GM23248 (cell line): Measurements from ENCODE around the gene CLEC4G. TPM values are rescaled to one million over a fixed set of nuclear protein-coding genes. Genes with fewer than 3 reads are reported as not detected.

Experiments used
- DNase-seq: peaks from one replicate; pipeline ENCODE4 v3.0.0-alpha.2; 2015
- H2AFZ ChIP-seq: fragments of 200-600 bp; sonication (generic); 2 replicates; pipeline ENCODE4 v1.6.1; 2016; ENCODE audit warnings: antibody characterized with exemption
- H3F3A ChIP-seq: fragments of 200-600 bp; sonication (generic); 2 replicates; pipeline ENCODE4 v1.6.1; 2016; ENCODE audit warnings: mild to moderate bottlenecking, antibody characterized with exemption, mixed run types; ENCODE audit not compliant: insufficient read depth
- H3K27ac ChIP-seq: fragments of 200-600 bp; sonication (generic); 2 replicates; pipeline ENCODE4 v1.5.1; 2016; ENCODE audit warnings: mild to moderate bottlenecking
- H3K27me3 ChIP-seq: fragments of 200-600 bp; sonication (generic); replicated peaks from 2 replicates; pipeline ENCODE4 v1.6.1; 2016; ENCODE audit warnings: mild to moderate bottlenecking; ENCODE audit not compliant: insufficient read depth
- H3K36me3 ChIP-seq: fragments of 200-600 bp; sonication (generic); 2 replicates; pipeline ENCODE4 v1.6.1; 2016; ENCODE audit warnings: low read depth, mild to moderate bottlenecking
- H3K4me1 ChIP-seq: fragments of 200-600 bp; sonication (generic); 2 replicates; pipeline ENCODE4 v1.6.1; 2016; ENCODE audit warnings: mild to moderate bottlenecking; ENCODE audit not compliant: insufficient read depth
- H3K4me2 ChIP-seq: fragments of 200-600 bp; sonication (generic); one replicate; pipeline ENCODE4 v1.6.1; 2016; ENCODE audit warnings: mild to moderate bottlenecking; ENCODE audit not compliant: unreplicated experiment
- H3K4me3 ChIP-seq: fragments of 200-600 bp; sonication (generic); 2 replicates; pipeline ENCODE4 v1.5.1; 2016; ENCODE audit warnings: mild to moderate bottlenecking
- H3K79me2 ChIP-seq: fragments of 200-600 bp; sonication (generic); 2 replicates; pipeline ENCODE4 v1.6.1; 2016; ENCODE audit warnings: mild to moderate bottlenecking; ENCODE audit not compliant: insufficient read depth
- H3K9ac ChIP-seq: fragments of 200-600 bp; sonication (generic); 2 replicates; pipeline ENCODE4 v1.6.1; 2016; ENCODE audit warnings: mild to moderate bottlenecking
- H3K9me2 ChIP-seq: fragments of 200-600 bp; sonication (generic); 2 replicates; pipeline ENCODE4 v1.6.1; 2016; ENCODE audit warnings: mixed run types, mild to moderate bottlenecking, moderate library complexity; ENCODE audit not compliant: insufficient read depth
- H3K9me3 ChIP-seq: fragments of 200-600 bp; sonication (generic); one replicate; pipeline ENCODE4 v1.6.1; 2017; ENCODE audit warnings: low read depth
- H4K20me1 ChIP-seq: fragments of 200-600 bp; sonication (generic); 2 replicates; pipeline ENCODE4 v1.6.0; 2016; ENCODE audit not compliant: insufficient read depth
- EZH2 ChIP-seq: fragments of 200-600 bp; sonication (generic); IDR thresholded peaks from 2 replicates; pipeline ENCODE4 v1.6.1; 2018; ENCODE audit warnings: antibody characterized with exemption, mild to moderate bottlenecking; ENCODE audit not compliant: insufficient read depth, poor library complexity, severe bottlenecking
- EZH2phosphoT487 ChIP-seq: fragments of 200-600 bp; sonication (generic); IDR thresholded peaks from 2 replicates; pipeline ENCODE4 v1.6.1; 2018; ENCODE audit warnings: antibody characterized with exemption, moderate library complexity, mild to moderate bottlenecking, low read depth; ENCODE audit not compliant: insufficient read depth
- WGBS, 2 experiments: methylation state at CpG; one replicate each; pipeline ENCODE4 v1.1.6; 2015 to 2017; ENCODE audit warnings: low lambda C conversion rate in 2 of 2, low coverage in 1 of 2; ENCODE audit errors: missing lambda C conversion rate in 2 of 2; 5-methylcytosine and 5-hydroxymethylcytosine counted together
- in situ Hi-C: fragments of 300-500 bp; cut with MboI; formaldehyde crosslinking; loops from 2 replicates; pipeline ENCODE4 v1.15.0; 2020
- polyA plus RNA-seq: library from polyadenylated mRNA; unstranded; fragments of >200 nt; fragmentation: Nextera tagmentation; extraction: Ambion mirVana; gene quantifications from 2 replicates; pipeline ENCODE4 v1.2.1, GENCODE V29; 2016
- total RNA-seq: library from RNA; depleted of rRNA; stranded (reverse); fragments of >200 nt; shearing (Covaris generic); gene quantifications from 2 replicates; pipeline ENCODE4 v1.2.3, GENCODE V29; 2014

The CLEC4G gene
- total and polyA plus RNA-seq, 2 experiments from 2014 or later, result not detected

DNA sequence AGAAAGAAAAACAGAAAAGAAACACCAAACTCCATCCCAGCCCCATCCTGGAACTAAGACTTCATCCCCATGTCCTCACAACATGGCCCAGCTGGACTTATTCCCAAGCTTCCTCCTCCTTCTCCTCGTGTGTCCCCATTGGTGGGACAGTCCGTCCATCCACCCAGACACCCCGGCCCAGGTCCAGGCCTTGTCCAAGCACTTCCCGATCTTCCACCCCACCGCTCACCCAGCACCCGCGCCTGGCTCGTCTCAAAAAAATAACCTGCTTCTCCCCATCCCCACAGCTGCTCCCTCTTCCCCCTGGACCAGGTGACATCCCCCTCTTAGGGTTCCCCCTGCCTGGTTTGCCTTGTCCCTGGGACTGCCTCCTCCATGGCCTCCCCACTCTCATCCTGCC is 28.6 kb downstream of the CLEC4G start:
- Histone ChIP-seq H3K4me1 (no peaks in the 10 kb centered on the region), H3K4me2 (no peak overlapping the region), H3K27me3 (no peaks in the 10 kb centered on the region; the same call in 1 of the 2 replicates), H3K79me2 (no peaks in the 10 kb centered on the region), H2AFZ (no peak overlapping the region), H3K27ac (no peak overlapping the region), H3K36me3 (no peaks in the 10 kb centered on the region), H3K4me3 (no peak overlapping the region), H3K9me3 (no peaks in the 10 kb centered on the region), H3K9ac (no peak overlapping the region), H3K9me2 (no peaks in the 10 kb centered on the region), H4K20me1 (no peaks in the 10 kb centered on the region), H3F3A (no peaks in the 10 kb centered on the region)
- in situ Hi-C loops, result no loop called here
- no peak for TF ChIP-seq EZH2phosphoT487
- TF ChIP-seq EZH2, result no peak
- DNase-seq, result no peak
- 65 to 68% methylated on average over 5 to 8 of the region's 8 CpGs for WGBS, 2 experiments

DNA sequence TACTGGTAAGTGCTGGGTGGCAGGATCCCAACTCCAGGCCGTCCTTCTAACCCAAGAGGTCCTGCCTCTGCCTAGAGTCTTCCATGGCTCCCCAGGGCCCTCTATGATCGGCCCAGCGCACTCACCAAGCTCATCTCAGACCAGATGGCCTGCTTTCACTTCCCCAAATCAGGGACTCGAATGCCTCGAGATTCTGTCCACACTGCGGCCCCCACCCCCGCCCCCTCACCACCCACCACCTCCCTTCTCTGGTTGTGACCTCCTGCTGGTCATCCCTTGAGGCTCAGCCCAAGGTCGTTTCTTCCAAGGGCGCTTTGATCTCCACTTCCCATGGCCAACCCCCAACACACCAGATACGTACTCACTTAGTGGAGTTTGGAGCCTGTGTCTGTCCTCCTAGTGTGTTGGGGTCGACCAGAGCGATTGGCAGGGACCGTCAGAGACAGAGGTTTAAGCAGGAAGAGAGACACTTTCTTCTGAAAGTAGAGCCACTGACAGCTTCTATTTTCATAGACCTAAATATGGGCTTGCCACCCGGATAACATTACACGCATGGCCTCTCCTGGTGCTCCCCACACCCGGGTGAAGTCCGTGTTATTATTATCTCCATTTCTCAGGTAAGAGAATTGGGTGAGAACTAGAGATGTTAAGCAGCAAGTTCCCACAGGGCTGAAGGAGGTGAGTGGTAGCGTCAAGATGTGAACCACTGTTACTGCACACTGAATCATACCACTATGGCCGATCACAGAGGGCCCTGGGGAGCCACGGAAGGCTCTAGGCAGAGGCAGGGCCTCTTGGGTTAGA is 30.1 kb downstream of the CLEC4G start, which contains the start of gene FCER2:
Gene FCER2, minus strand, starts transcription at position 478 of the 804 bp plus-strand sequence. CDS start 2,371 bp downstream, outside the sequence.
- Histone ChIP-seq H3K4me1 (no peaks in the 10 kb centered on the region), H3K4me3 (no peak within 1 kb of the TSS), H2AFZ (no peak within 1 kb of the TSS), H3F3A (no peaks in the 10 kb centered on the region), H4K20me1 (no peaks in the 10 kb centered on the region), H3K9ac (no peak within 1 kb of the TSS), H3K9me2 (no peaks in the 10 kb centered on the region), H3K4me2 (no peak within 1 kb of the TSS), H3K9me3 (no peaks in the 10 kb centered on the region), H3K36me3 (no peaks in the 10 kb centered on the region), H3K27me3 (no peaks in the 10 kb centered on the region; the same call in 1 of the 2 replicates), H3K27ac (no peak within 1 kb of the TSS), H3K79me2 (no peaks in the 10 kb centered on the region)
- TF ChIP-seq EZH2phosphoT487 (no peak), EZH2 (no peak)
- in situ Hi-C loops, result no loop called here
- no peak for DNase-seq
- WGBS, 2 experiments, result 49 to 56% methylated on average over 18 to 20 of the region's 20 CpGs

DNA sequence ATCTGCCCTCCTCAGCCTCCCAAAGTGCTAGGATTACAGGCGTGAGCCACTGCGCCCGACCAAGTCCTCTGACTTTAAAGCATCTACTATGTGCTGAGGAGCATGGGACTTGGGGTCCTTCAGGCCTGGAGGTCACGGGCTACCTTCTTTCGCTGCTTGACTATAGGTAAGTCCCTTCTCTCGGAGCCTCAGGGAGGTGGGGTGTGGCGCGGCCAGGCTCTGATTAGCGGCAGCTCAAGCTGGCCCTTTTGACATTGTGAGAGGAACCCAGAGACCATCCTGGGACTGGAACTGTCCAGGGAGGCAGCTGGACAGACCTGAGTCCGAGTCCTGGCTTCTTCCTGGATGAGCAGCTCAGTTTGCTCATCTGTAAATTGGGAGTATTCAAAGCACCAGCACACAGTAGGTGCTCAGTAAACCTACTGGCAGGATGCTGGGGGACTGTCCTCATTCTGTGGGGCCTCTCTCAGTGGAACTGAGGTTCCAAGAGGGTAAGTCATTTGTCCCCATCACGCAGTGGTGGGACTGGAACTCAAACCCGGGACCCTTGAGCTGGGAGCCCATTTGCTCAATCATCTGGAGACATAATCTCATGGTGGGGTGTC is 30.8 kb downstream of the CLEC4G start:
- Histone ChIP-seq H3K27ac (no peak overlapping the region), H3K4me3 (no peak overlapping the region), H2AFZ (no peak overlapping the region), H3K79me2 (no peaks in the 10 kb centered on the region), H3K27me3 (no peaks in the 10 kb centered on the region; the same call in 1 of the 2 replicates), H3K36me3 (no peaks in the 10 kb centered on the region), H3K4me1 (no peaks in the 10 kb centered on the region), H3K9me2 (no peaks in the 10 kb centered on the region), H3K9me3 (no peaks in the 10 kb centered on the region), H3K9ac (no peak overlapping the region), H3K4me2 (no peak overlapping the region), H3F3A (no peaks in the 10 kb centered on the region), H4K20me1 (no peaks in the 10 kb centered on the region)
- DNase-seq, result no peak
- 86% methylated on average over 12 of the region's 12 CpGs for WGBS, 2 experiments
- in situ Hi-C loops, result no loop called here
- no peak for TF ChIP-seq EZH2phosphoT487

DNA sequence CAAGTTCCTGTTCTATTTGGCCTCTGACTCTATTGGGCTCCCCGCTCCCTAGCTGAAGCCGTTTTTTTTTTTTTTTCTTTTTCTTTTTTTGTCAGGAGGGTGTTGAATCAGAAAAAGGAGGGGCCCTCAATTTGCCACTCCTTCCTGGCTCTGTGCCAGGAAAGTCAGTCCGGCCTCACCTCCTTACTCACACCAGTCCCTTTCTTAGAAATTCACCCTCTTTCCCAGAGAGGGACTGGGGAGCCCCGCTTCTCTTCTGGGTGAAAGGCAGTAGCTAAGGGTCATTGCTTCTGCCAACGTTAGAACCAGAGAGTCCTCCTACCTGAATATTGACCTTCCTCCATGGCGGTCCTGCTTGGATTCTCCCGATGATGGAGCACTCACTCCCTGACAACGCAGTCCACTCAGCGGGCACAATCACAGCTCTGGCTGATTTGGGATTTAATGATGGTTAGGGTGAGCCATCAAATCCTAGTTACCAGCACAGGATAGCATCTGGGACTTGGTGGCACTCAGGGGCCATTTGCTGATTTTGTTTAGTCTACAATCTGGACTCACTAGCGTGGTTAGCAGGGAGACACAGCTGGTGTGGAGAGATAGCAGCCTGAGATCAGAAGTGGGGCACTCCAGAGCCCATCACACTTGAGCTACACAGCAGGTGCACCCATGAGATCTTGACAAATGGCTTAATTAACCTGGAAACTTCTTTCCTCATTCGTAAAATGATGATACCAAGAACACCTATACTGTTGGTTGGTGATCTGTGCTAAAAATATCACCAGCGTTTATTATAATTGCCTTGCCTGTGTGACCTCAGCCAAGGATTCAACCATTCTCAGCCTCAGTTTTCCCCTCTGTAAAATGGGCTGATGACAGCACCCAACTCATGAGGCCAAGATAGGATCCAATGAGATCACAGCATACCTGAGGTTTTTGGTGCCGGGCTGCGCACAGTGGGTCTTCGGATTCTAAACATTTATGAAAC is 32.2 kb downstream of the CLEC4G start:
- H3K79me2 ChIP-seq, result no peaks in the 10 kb centered on the region
- in situ Hi-C loops, result no loop called here
- H3K4me3 ChIP-seq, result no peak overlapping the region
- TF ChIP-seq EZH2phosphoT487 (no peak), EZH2 (no peak)
- no peak overlapping the region for H3K4me2 ChIP-seq
- peak; percentile 37 for DNase-seq
- no peaks in the 10 kb centered on the region for H3K9me3 ChIP-seq
- no peaks in the 10 kb centered on the region for H3K9me2 ChIP-seq
- no peaks in the 10 kb centered on the region for H3K4me1 ChIP-seq
- H3K9ac ChIP-seq, result no peak overlapping the region
- 58 to 61% methylated on average over 15 of the region's 15 CpGs for WGBS, 2 experiments
- no peaks in the 10 kb centered on the region for H3F3A ChIP-seq
- H3K27ac ChIP-seq, result no peak overlapping the region
- no peaks in the 10 kb centered on the region; the same call in none of the 2 replicates for H3K27me3 ChIP-seq
- H2AFZ ChIP-seq, result no peak overlapping the region
- no peaks in the 10 kb centered on the region for H3K36me3 ChIP-seq
- H4K20me1 ChIP-seq, result no peaks in the 10 kb centered on the region
